Hepatocyte (in vitro differentiated cells): ENCODE measurements around the gene HBA2. TPM values are rescaled to one million over a fixed set of nuclear protein-coding genes. Genes with fewer than 3 reads are reported as not detected.
"Not testable (repeated sequence)": the region's sequence is repeated elsewhere in the genome, so short reads cannot be mapped to it uniquely, and the experiment has no call there.

Source experiments
- DNase-seq: peaks from one replicate; pipeline ENCODE4 v3.0.0-alpha.2; 2016; ENCODE audit warnings: low spot score
- H2AFZ ChIP-seq: fragments of 200-600 bp; sonication (generic); 2 replicates; pipeline ENCODE4 v1.6.0; 2016; ENCODE audit warnings: antibody characterized with exemption, mild to moderate bottlenecking
- H3K27ac ChIP-seq: fragments of 200-600 bp; sonication (generic); 2 replicates; pipeline ENCODE4 v1.5.1; 2016; ENCODE audit warnings: mild to moderate bottlenecking
- H3K27me3 ChIP-seq: fragments of 200-600 bp; sonication (generic); 2 replicates; pipeline ENCODE4 v1.6.1; 2016
- H3K36me3 ChIP-seq: fragments of 200-600 bp; sonication (generic); replicated peaks from 2 replicates; pipeline ENCODE4 v1.5.1; 2016; ENCODE audit warnings: low read depth; ENCODE audit not compliant: insufficient read depth
- H3K4me1 ChIP-seq: fragments of 200-600 bp; sonication (generic); 2 replicates; pipeline ENCODE4 v1.5.1; 2016; ENCODE audit warnings: mild to moderate bottlenecking, moderate library complexity; ENCODE audit not compliant: insufficient read depth
- H3K4me2 ChIP-seq: fragments of 200-600 bp; sonication (generic); 2 replicates; pipeline ENCODE4 v1.6.0; 2016
- H3K4me3 ChIP-seq: fragments of 200-600 bp; sonication (generic); 2 replicates; pipeline ENCODE4 v1.5.1; 2016; ENCODE audit warnings: mild to moderate bottlenecking
- H3K79me2 ChIP-seq: fragments of 200-600 bp; sonication (generic); 2 replicates; pipeline ENCODE4 v1.6.0; 2017; ENCODE audit warnings: mild to moderate bottlenecking
- H3K9me2 ChIP-seq: fragments of 200-600 bp; sonication (generic); replicated peaks from 2 replicates; pipeline ENCODE4 v1.6.0; 2017; ENCODE audit warnings: mild to moderate bottlenecking; ENCODE audit not compliant: insufficient read depth
- H3K9me3 ChIP-seq: fragments of 200-600 bp; sonication (generic); 2 replicates; pipeline ENCODE4 v1.5.1; 2016; ENCODE audit warnings: low read depth, mild to moderate bottlenecking
- H4K20me1 ChIP-seq: fragments of 200-600 bp; sonication (generic); 2 replicates; pipeline ENCODE4 v1.6.0; 2016; ENCODE audit warnings: mild to moderate bottlenecking; ENCODE audit not compliant: insufficient read depth, poor library complexity, severe bottlenecking
- CTCF ChIP-seq: fragments of 200-600 bp; sonication (generic); IDR thresholded peaks from 2 replicates; pipeline ENCODE4 v1.5.1; 2016; ENCODE audit warnings: antibody characterized with exemption, mild to moderate bottlenecking; ENCODE audit not compliant: poor library complexity
- EZH2 ChIP-seq: fragments of 200-600 bp; sonication (generic); IDR thresholded peaks from 2 replicates; pipeline ENCODE4 v1.6.1; 2016; ENCODE audit warnings: antibody characterized with exemption, mild to moderate bottlenecking, borderline replicate concordance
- EZH2phosphoT487 ChIP-seq: fragments of 200-600 bp; sonication (generic); IDR thresholded peaks from one replicate; pipeline ENCODE4 v1.6.1; 2018; ENCODE audit warnings: antibody characterized with exemption, mild to moderate bottlenecking, low read depth, moderate library complexity; ENCODE audit not compliant: unreplicated experiment, severe bottlenecking
- WGBS: methylation state at CpG from one replicate; pipeline ENCODE4 v1.1.6; 2016; ENCODE audit warnings: low lambda C conversion rate; ENCODE audit errors: missing lambda C conversion rate; 5-methylcytosine and 5-hydroxymethylcytosine counted together
- polyA plus RNA-seq: library from polyadenylated mRNA; unstranded; fragments of >200 nt; fragmentation: Nextera tagmentation; extraction: Ambion mirVana; gene quantifications from 2 replicates; pipeline ENCODE4 v1.2.1, GENCODE V29; 2016
- total RNA-seq: library from RNA; depleted of rRNA; stranded (reverse); fragments of >200 nt; gene quantifications from 2 replicates; pipeline ENCODE4 v1.2.3, GENCODE V29; 2014

HBA2 gene
- total RNA-seq: not detected in 2 replicates
- not detected in 2 replicates for polyA plus RNA-seq

- WGBS: no CpG with 5 or more reads among the region's 74 CpGs
Measured at GRCh38 chr16:172374-172941, at the start of gene HBA2. HBA2 (plus strand) TSS chr16:172876; CDS start chr16:172913, 37 bp downstream.

GRCh38 chr16:123558-124350, 48.9 kb upstream of the HBA2 start:
- H3K79me2 ChIP-seq, H3K4me1 ChIP-seq, H2AFZ ChIP-seq, H3K27ac ChIP-seq, H3K4me3 ChIP-seq, DNase-seq, H3K36me3 ChIP-seq, H3K9me3 ChIP-seq, H4K20me1 ChIP-seq, H3K27me3 ChIP-seq, H3K4me2 ChIP-seq, H3K9me2 ChIP-seq: not testable (repeated sequence)
- 86% methylated on average over 12 of the region's 19 CpGs for WGBS

More at GRCh38 chr16:172374-172941, at the start of gene HBA2:
- not testable (repeated sequence) for H3K79me2 ChIP-seq, H3K9me3 ChIP-seq, H2AFZ ChIP-seq, H3K9me2 ChIP-seq, H3K36me3 ChIP-seq, H3K4me3 ChIP-seq, H3K27ac ChIP-seq, H4K20me1 ChIP-seq, H3K4me2 ChIP-seq, DNase-seq, H3K4me1 ChIP-seq
- peaks cover 46% of the 10 kb centered on the region for H3K27me3 ChIP-seq

- 94% methylated on average over 3 of the region's 3 CpGs for WGBS
- peaks cover 6% of the 10 kb centered on the region for H4K20me1 ChIP-seq
Measured at GRCh38 chr16:125011-125410, 47.7 kb upstream of the HBA2 start.

GRCh38 chr16:129075-129474, 43.6 kb upstream of the HBA2 start:
- no peaks in the 10 kb centered on the region for H3K27me3 ChIP-seq
- H3K79me2 ChIP-seq: peaks cover 19% of the 10 kb centered on the region
- WGBS: 98% methylated on average over 2 of the region's 2 CpGs
- peaks cover 6% of the 10 kb centered on the region for H4K20me1 ChIP-seq
- H3K4me1 ChIP-seq: no peaks in the 10 kb centered on the region
- H3K36me3 ChIP-seq: no peaks in the 10 kb centered on the region
- H3K9me2 ChIP-seq: no peaks in the 10 kb centered on the region
- H3K27ac ChIP-seq: no peak overlapping the region
- no peak for DNase-seq
- H3K4me3 ChIP-seq: no peak overlapping the region
- H2AFZ ChIP-seq: no peak overlapping the region
- TF ChIP-seq CTCF (no peak), EZH2 (no peak)
- H3K4me2 ChIP-seq: no peak overlapping the region
- H3K9me3 ChIP-seq: no peaks in the 10 kb centered on the region

More at GRCh38 chr16:125011-125410, 47.7 kb upstream of the HBA2 start:
- no peak for TF ChIP-seq EZH2
- no peak for TF ChIP-seq EZH2phosphoT487
- TF ChIP-seq CTCF: no peak
- Histone ChIP-seq H3K4me3 (no peak overlapping the region), H3K27ac (no peak overlapping the region), H3K27me3 (no peaks in the 10 kb centered on the region), H2AFZ (no peak overlapping the region), H3K36me3 (no peaks in the 10 kb centered on the region), H3K4me2 (no peak overlapping the region), H3K4me1 (no peaks in the 10 kb centered on the region), H3K79me2 (peaks cover 3% of the 10 kb centered on the region), H3K9me2 (no peaks in the 10 kb centered on the region), H3K9me3 (no peaks in the 10 kb centered on the region)
- DNase-seq: no peak
